ENCODE data around the gene RNF14.

RNF14 gene

GRCh38 chr5:141950207-141951005 is 18.5 kb upstream of the RNF14 start:
- Histone ChIP-seq H3K27me3 (ENCODE audit: control insufficient read depth in 1 of 2, insufficient read depth in 2 of 2, low read length in 2 of 2) (no peaks in the 10 kb centered on the region), H3K4me3 (ENCODE audit: low read depth in 1 of 2, low read length in 2 of 2) (no peak overlapping the region), H3K4me1 (ENCODE audit: insufficient read depth, low read length) (peaks cover 11% of the 10 kb centered on the region), H3K27ac (ENCODE audit: low read depth, low read length) (no peak overlapping the region), H3K9ac (ENCODE audit: low read length) (no peak overlapping the region), H3K36me3 (ENCODE audit: insufficient read depth, low read length) (peaks cover 12% of the 10 kb centered on the region), H3K9me3 (ENCODE audit: low read length) (no peaks in the 10 kb centered on the region)

- no peak overlapping the region for H3K9ac ChIP-seq (ENCODE audit: low read length)
- peaks cover 2% of the 10 kb centered on the region for H3K4me1 ChIP-seq (ENCODE audit: insufficient read depth, low read length)
- no peak overlapping the region for H3K27ac ChIP-seq (ENCODE audit: low read depth, low read length)
- H3K9me3 ChIP-seq (ENCODE audit: low read length): no peaks in the 10 kb centered on the region
- H3K36me3 ChIP-seq (ENCODE audit: insufficient read depth, low read length): peaks cover 12% of the 10 kb centered on the region
- no peak overlapping the region for H3K4me3 ChIP-seq (ENCODE audit: low read depth in 1 of 2, low read length in 2 of 2)
- H3K27me3 ChIP-seq (ENCODE audit: control insufficient read depth in 1 of 2, insufficient read depth in 2 of 2, low read length in 2 of 2): no peaks in the 10 kb centered on the region
Measured at GRCh38 chr5:141951332-141951781, 17.5 kb upstream of the RNF14 start.

GRCh38 chr5:141952020-141952419 is 16.9 kb upstream of the RNF14 start:
- H3K27ac ChIP-seq (ENCODE audit: low read depth, low read length): no peak overlapping the region
- no peaks in the 10 kb centered on the region for H3K9me3 ChIP-seq (ENCODE audit: low read length)
- H3K4me3 ChIP-seq (ENCODE audit: low read depth in 1 of 2, low read length in 2 of 2): no peak overlapping the region
- H3K9ac ChIP-seq (ENCODE audit: low read length): no peak overlapping the region
- H3K27me3 ChIP-seq (ENCODE audit: control insufficient read depth in 1 of 2, insufficient read depth in 2 of 2, low read length in 2 of 2): no peaks in the 10 kb centered on the region
- peaks cover 12% of the 10 kb centered on the region for H3K36me3 ChIP-seq (ENCODE audit: insufficient read depth, low read length)
- H3K4me1 ChIP-seq (ENCODE audit: insufficient read depth, low read length): no peaks in the 10 kb centered on the region

- Histone ChIP-seq H3K9me3 (ENCODE audit: low read length) (no peaks in the 10 kb centered on the region), H3K27me3 (ENCODE audit: control insufficient read depth in 1 of 2, insufficient read depth in 2 of 2, low read length in 2 of 2) (no peaks in the 10 kb centered on the region), H3K4me3 (ENCODE audit: low read depth in 1 of 2, low read length in 2 of 2) (no peak overlapping the region), H3K27ac (ENCODE audit: low read depth, low read length) (no peak overlapping the region), H3K4me1 (ENCODE audit: insufficient read depth, low read length) (no peaks in the 10 kb centered on the region), H3K36me3 (ENCODE audit: insufficient read depth, low read length) (peaks cover 12% of the 10 kb centered on the region), H3K9ac (ENCODE audit: low read length) (no peak overlapping the region)
Measured at GRCh38 chr5:141954194-141954593, 14.7 kb upstream of the RNF14 start.

GRCh38 chr5:141957367-141957996 is 11.4 kb upstream of the RNF14 start:
- Histone ChIP-seq H3K9ac (ENCODE audit: low read length) (no peak overlapping the region), H3K27me3 (ENCODE audit: control insufficient read depth in 1 of 2, insufficient read depth in 2 of 2, low read length in 2 of 2) (no peaks in the 10 kb centered on the region), H3K4me3 (ENCODE audit: low read depth in 1 of 2, low read length in 2 of 2) (no peak overlapping the region), H3K4me1 (ENCODE audit: insufficient read depth, low read length) (peaks cover 11% of the 10 kb centered on the region), H3K27ac (ENCODE audit: low read depth, low read length) (no peak overlapping the region), H3K9me3 (ENCODE audit: low read length) (no peaks in the 10 kb centered on the region), H3K36me3 (ENCODE audit: insufficient read depth, low read length) (no peaks in the 10 kb centered on the region)

GRCh38 chr5:141958113-141958512 is 10.8 kb upstream of the RNF14 start, which contains the start of gene PCDH12:
PCDH12 (minus strand) TSS chr5:141958202; CDS start chr5:141957851, 351 bp downstream.
- H3K27me3 ChIP-seq (ENCODE audit: control insufficient read depth in 1 of 2, insufficient read depth in 2 of 2, low read length in 2 of 2): no peaks in the 10 kb centered on the region
- no peaks in the 10 kb centered on the region for H3K36me3 ChIP-seq (ENCODE audit: insufficient read depth, low read length)
- H3K4me3 ChIP-seq (ENCODE audit: low read depth in 1 of 2, low read length in 2 of 2): no peak within 1 kb of the TSS
- H3K4me1 ChIP-seq (ENCODE audit: insufficient read depth, low read length): peaks cover 11% of the 10 kb centered on the region
- no peak within 1 kb of the TSS for H3K9ac ChIP-seq (ENCODE audit: low read length)
- no peaks in the 10 kb centered on the region for H3K9me3 ChIP-seq (ENCODE audit: low read length)
- no peak within 1 kb of the TSS for H3K27ac ChIP-seq (ENCODE audit: low read depth, low read length)

GRCh38 chr5:141958546-141959172 is 10.2 kb upstream of the RNF14 start:
- Histone ChIP-seq H3K9ac (ENCODE audit: low read length) (no peak overlapping the region), H3K4me1 (ENCODE audit: insufficient read depth, low read length) (peaks cover 11% of the 10 kb centered on the region), H3K4me3 (ENCODE audit: low read depth in 1 of 2, low read length in 2 of 2) (no peak overlapping the region), H3K36me3 (ENCODE audit: insufficient read depth, low read length) (no peaks in the 10 kb centered on the region), H3K9me3 (ENCODE audit: low read length) (no peaks in the 10 kb centered on the region), H3K27ac (ENCODE audit: low read depth, low read length) (no peak overlapping the region), H3K27me3 (ENCODE audit: control insufficient read depth in 1 of 2, insufficient read depth in 2 of 2, low read length in 2 of 2) (no peaks in the 10 kb centered on the region)

GRCh38 chr5:141960018-141960417 is 8.9 kb upstream of the RNF14 start:
- H3K4me1 ChIP-seq (ENCODE audit: insufficient read depth, low read length): peaks cover 11% of the 10 kb centered on the region
- no peak overlapping the region for H3K9ac ChIP-seq (ENCODE audit: low read length)
- H3K36me3 ChIP-seq (ENCODE audit: insufficient read depth, low read length): no peaks in the 10 kb centered on the region
- H3K4me3 ChIP-seq (ENCODE audit: low read depth in 1 of 2, low read length in 2 of 2): no peak overlapping the region
- no peaks in the 10 kb centered on the region for H3K9me3 ChIP-seq (ENCODE audit: low read length)
- H3K27me3 ChIP-seq (ENCODE audit: control insufficient read depth in 1 of 2, insufficient read depth in 2 of 2, low read length in 2 of 2): no peaks in the 10 kb centered on the region
- H3K27ac ChIP-seq (ENCODE audit: low read depth, low read length): no peak overlapping the region

- Histone ChIP-seq H3K9me3 (ENCODE audit: low read length) (no peaks in the 10 kb centered on the region), H3K27ac (ENCODE audit: low read depth, low read length) (no peak overlapping the region), H3K4me1 (ENCODE audit: insufficient read depth, low read length) (peaks cover 11% of the 10 kb centered on the region), H3K36me3 (ENCODE audit: insufficient read depth, low read length) (no peaks in the 10 kb centered on the region), H3K4me3 (ENCODE audit: low read depth in 1 of 2, low read length in 2 of 2) (no peak overlapping the region), H3K9ac (ENCODE audit: low read length) (no peak overlapping the region), H3K27me3 (ENCODE audit: control insufficient read depth in 1 of 2, insufficient read depth in 2 of 2, low read length in 2 of 2) (no peaks in the 10 kb centered on the region)
Measured at GRCh38 chr5:141960449-141961323, 8.2 kb upstream of the RNF14 start.

- H3K27ac ChIP-seq (ENCODE audit: low read depth, low read length): no peak overlapping the region
- H3K36me3 ChIP-seq (ENCODE audit: insufficient read depth, low read length): no peaks in the 10 kb centered on the region
- H3K4me1 ChIP-seq (ENCODE audit: insufficient read depth, low read length): peaks cover 11% of the 10 kb centered on the region
- no peak overlapping the region for H3K4me3 ChIP-seq (ENCODE audit: low read depth in 1 of 2, low read length in 2 of 2)
- no peaks in the 10 kb centered on the region for H3K9me3 ChIP-seq (ENCODE audit: low read length)
- no peaks in the 10 kb centered on the region for H3K27me3 ChIP-seq (ENCODE audit: control insufficient read depth in 1 of 2, insufficient read depth in 2 of 2, low read length in 2 of 2)
- no peak overlapping the region for H3K9ac ChIP-seq (ENCODE audit: low read length)
Measured at GRCh38 chr5:141961466-141961865, 7.4 kb upstream of the RNF14 start.

GRCh38 chr5:141963701-141964100 is 5.2 kb upstream of the RNF14 start:
- Histone ChIP-seq H3K9ac (ENCODE audit: low read length) (no peak overlapping the region), H3K27ac (ENCODE audit: low read depth, low read length) (no peak overlapping the region), H3K4me3 (ENCODE audit: low read depth in 1 of 2, low read length in 2 of 2) (no peak overlapping the region), H3K27me3 (ENCODE audit: control insufficient read depth in 1 of 2, insufficient read depth in 2 of 2, low read length in 2 of 2) (no peaks in the 10 kb centered on the region), H3K4me1 (ENCODE audit: insufficient read depth, low read length) (peaks cover 11% of the 10 kb centered on the region), H3K36me3 (ENCODE audit: insufficient read depth, low read length) (no peaks in the 10 kb centered on the region), H3K9me3 (ENCODE audit: low read length) (no peaks in the 10 kb centered on the region)
